DMS53 (cell line): ENCODE results near the gene GPR62.
"Not testable (repeated sequence)": the region's sequence is repeated elsewhere in the genome, so short reads cannot be mapped to it uniquely, and the experiment has no call there.

Experiments used
- DNase-seq: peaks from one replicate; lab custom pipeline; 2025; lab: John Stamatoyannopoulos, UW

Gene GPR62, protein sequence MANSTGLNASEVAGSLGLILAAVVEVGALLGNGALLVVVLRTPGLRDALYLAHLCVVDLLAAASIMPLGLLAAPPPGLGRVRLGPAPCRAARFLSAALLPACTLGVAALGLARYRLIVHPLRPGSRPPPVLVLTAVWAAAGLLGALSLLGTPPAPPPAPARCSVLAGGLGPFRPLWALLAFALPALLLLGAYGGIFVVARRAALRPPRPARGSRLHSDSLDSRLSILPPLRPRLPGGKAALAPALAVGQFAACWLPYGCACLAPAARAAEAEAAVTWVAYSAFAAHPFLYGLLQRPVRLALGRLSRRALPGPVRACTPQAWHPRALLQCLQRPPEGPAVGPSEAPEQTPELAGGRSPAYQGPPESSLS

DNA sequence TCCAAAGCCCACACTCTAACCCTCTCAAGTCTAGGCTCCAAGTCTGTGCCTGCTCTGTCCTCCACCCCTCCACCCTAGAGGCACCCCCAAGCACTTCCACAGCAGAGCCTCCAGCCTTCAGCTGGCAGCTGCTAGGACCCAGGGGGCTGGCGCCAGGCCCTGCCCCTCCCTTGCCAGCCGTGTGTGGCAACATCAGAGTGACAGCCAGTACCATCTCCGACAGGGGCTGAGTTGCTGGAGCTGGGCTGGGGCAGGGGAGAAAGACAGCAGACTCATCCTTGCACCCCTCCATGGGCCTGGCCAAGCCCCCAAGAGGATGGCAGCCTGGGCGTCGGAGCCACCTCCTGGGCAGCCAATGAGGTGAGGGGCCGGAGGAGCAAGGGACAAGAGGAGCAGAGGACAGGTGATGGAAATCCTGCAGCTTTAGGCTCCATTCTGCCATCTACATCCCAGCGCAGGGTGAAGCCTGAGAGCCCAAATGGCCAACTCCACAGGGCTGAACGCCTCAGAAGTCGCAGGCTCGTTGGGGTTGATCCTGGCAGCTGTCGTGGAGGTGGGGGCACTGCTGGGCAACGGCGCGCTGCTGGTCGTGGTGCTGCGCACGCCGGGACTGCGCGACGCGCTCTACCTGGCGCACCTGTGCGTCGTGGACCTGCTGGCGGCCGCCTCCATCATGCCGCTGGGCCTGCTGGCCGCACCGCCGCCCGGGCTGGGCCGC is at the start of gene GPR62:
Gene GPR62 (plus strand): TSS at position 207 of the 718 bp plus-strand sequence. CDS start 272 bp downstream, at position 479.
- DNase-seq, result no peak

DNA sequence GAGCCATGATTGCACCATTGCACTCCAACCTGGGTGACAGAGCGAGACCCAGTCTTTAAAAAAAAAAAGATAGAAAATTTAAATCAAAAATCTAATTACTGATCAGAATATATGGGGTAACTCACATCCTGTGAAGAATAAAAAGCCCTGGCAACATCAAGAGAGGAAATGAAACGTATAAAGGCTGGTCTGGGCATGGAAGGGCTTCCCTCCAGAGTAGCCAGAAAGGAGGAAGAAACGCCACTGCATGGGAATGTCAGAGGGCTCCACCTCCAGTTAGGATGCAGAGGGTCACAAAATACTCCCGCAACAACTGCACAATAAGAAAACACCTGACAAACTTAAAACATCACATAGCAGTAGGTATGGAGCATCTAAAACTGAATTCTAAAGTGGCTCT is 47.2 kb upstream of the GPR62 start:
- DNase-seq, result no peak

DNA sequence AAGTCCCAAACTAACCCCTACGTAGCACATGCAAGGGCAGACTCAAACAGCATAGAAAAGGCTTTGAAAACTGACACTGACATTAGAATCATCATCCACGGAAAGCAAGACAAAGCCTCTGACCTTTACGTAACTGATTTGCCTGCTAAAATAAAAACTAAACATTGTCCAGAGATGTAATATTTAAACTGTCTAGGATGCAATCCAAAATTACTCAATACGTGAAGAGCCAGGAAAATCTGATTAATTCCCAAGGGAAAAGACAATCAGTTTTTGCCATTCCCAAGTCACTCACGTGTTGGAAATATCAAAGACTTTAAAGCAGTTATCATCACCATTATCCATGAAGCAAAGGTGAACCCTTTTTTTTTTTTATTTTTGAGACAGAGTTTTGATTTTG is 38.8 kb upstream of the GPR62 start:
- DNase-seq, result no peak

DNA sequence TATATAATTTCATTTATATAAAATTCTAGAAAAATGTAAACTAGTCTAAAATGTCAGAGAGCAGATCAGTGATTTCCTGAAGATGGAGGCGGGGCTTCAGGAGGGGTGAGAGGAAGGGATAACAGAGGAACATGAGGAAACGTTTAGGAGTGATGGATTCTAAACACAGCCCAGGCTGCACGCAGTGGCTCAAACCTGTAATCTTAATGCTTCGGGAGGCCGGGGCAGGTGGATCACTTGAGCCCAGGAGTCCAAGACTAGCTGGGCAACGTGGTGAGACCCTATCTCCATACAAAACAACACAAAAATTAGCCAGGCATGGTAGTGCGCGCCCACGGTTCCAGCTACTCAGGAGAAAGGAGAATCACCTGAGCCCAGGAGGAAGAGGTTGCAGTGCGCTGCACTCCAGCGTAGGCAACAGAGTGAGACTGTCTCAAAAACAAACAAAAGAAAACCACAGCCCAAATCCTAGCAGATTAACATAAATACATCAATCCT is 34.1 kb upstream of the GPR62 start:
- DNase-seq, result no peak

DNA sequence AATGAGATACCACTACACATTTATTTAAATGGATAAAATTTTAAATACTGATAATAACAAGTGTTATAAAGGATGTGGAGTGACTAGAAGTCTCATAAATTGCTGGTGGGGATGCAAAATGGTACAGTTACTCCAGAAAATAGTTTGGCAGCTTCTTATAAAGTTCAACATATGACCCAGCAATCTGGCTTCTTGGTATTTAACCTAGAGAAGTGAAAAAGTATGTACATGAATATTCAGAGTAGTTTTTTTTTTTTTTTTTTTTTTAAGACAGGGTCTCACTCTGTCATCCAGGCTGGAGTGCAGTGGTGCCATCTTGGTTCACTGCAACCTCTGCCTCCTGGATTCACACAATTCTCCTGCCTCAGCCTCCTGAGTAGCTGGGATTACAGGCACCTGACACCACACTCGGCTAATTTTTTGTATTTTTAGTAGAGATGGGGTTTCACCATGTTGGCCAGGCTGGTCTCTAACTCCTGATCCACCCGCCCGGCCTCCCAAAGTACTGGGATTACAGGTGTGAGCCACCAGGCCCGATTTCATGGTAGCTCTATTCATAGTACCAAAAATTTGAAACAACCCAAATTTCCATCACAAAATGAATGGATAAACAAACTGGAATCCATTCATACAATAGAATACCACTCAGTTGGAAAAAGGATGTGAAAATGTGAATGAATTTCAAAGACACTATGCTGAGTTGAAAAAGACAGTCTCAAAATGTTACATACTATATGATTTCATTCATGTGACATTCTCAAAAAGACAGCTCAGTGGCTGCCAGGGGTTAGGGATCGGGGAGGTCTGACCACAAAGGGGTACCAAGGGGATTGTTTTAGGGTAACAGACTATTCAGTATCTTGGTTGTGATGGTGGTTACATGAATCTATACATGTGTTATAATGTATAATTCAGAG is 27.9 kb upstream of the GPR62 start:
- DNase-seq, result no peak

DNA sequence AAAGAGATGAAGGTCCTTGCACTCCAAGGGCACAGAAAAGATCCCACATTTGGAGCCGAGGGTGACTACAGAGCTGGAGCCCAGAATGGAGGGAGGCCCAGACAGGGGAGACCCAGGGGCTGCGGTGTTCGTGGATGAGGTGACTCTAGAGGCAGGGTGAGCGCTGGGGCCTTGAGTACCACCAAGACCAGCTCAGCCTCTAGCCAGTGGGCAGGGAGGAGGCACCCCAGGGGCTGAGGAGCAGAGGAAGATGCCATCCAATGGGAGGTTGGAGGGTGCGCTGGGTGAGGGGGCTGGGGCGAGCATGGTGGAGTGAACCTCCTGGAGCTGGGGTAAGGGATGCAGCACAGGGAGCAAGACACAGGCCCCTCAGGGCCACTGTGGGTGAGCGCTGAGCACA is 26.7 kb upstream of the GPR62 start:
- no peak for DNase-seq

DNA sequence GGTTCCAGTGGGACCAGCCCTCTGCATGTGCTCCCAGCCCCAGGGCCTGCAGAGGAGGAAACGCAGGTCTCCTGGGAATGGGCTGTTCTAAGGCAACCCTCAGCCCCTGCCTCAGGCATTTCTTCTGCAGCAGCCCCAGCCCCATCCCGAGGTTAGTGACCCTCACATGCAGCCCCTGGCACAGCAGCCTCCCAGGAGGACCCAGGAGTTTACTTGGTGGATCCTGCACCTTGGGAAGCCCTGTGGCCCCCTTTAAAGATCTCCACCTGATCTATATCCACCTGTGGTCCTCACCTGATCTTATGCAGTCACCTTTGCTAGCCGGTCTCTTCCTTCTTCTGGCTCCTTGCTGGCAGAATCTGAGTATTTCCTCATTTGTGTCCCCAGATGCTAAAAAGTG is 26.2 kb upstream of the GPR62 start:
- DNase-seq, result not testable (repeated sequence)

DNA sequence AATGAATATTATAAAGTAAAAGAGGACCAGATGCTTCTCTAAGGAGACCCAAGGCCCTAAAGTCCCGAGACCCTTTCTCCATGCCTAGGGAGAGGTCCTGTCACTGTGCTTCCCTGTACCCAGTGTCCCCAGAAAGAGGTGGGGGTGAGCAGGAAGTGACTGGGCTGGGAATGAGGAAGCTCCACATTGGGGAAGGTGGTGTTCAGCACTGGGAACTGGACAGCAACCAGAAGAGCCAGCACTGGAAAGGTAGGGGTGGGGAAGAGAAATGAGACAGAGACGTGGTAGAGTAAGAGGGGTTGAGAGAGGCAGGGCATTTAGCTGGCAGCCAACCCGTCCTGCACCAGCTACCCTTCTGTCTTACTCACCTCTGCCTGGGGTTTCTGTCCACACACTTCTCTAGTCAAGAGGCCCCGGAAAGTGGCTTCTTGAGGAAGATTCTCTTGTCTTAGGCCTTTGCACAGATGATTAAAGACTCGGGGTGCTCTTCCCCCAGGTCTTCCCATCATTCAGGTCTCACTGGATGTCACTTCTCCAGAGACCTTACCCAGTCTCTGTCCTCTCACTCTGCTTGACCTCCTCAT is 25.7 kb upstream of the GPR62 start:
- no peak for DNase-seq

DNA sequence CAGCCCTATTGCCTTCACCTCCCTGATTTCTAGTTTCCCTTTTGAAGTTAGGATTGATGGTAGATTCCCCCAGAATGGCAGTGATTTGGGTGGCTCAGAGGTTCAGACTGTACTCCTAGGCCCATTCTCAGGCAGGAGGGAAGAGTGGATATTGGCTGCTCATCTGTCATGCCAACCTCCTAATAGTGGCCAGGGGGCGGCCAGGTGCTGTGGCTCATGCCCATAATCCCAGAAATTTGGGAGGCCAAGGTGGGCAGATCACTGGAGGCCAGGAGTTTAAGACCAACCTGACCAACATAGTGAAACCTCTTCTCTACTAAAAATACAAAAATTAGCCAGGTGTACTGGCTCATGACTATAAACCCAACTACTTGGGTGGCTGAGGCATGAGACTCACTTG is 24.7 kb upstream of the GPR62 start:
- no peak for DNase-seq

DNA sequence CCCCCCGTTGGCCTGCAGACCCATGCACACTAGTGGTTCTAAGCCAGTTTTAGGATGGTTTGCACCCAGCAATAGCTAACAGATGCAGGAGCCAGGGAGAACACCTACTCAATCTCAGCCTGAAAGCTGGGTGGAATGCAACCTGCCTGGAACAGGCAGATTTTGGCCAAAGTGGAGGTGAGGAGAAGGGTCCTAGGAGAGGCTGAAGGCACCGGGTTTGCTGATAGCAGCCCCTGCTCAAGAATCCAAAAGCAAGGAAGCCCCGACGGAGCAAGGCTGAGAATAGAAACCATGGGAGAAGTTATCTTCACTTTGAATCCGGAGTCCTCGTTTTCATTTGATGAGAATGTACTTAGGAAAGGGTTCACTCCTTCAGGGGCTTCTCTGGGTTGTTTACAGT is 23.4 kb upstream of the GPR62 start:
- no peak for DNase-seq

DNA sequence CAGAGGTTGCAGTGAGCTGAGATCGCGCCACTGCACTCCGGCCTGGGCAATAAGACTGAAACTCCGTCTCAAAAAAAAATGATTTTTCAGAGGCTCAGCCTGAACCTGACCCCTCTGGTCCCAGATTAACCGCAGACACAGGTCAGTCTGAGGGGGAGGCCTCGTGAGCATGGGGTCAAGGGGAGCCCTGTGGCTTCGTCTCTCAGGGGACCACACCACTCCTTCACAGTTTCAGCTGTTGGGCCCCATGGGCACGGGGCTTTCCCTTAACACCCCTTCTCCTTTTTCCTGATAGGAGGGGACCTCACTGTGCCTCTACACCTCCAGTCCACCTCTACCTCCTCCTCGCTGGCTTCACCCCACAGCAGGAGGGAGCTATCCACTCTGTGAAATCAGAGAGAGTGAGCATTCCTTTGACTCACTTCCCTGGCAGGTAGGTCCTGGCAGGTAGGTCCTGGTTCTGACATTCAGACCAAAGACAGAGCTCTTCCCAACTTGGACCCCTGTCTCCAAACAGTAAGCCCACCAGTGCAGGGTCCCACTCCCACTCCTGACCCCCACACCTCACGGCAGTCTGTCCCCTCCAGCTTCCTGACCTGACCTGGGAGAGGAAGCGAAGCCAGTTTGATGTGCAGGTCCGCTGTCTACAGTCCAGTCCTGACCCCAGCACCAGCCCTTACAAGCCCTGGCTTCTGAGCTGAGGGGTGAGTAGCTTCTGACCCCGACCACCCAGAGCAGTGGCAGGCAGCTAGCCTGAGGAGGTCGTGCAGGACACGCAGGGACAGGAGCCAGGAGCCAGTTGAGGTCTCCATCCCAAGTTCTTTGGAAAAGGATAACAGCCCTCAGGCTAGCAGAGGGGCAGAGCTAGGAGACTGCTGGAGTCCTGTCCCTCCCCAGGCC is 22.5 kb upstream of the GPR62 start:
- DNase-seq, result no peak

DNA sequence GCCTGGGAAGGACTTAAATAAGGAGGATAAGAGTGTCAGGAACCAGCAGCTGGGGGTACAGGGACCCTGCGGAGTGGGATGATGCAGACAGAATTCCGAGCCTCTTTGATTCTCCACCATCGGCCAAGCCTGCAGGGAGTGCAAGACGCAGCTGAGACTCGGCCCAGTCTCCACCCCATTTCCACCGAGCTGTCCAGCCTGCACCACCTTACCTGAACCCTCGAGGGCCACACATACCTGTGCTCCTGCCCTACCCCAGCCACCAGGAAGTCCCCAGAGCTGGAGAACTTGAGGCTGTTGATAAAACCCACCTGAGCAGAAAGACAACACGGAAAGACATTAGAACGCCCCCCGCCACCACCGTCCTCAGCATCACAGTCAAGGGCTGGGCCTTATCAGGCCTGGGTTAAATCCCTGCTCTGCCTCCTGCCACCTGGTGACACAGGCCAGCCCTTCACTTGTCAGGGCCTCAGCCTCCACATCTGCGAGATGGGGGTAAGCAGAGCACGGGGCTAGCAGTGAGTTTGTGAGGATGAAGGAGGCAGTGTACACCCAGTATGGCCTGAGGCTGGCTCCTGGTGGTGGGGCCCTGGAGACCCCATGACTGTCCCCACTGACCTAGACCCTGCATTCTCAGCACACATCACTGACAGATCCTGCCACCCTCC is 21.6 kb upstream of the GPR62 start:
- DNase-seq, result no peak

DNA sequence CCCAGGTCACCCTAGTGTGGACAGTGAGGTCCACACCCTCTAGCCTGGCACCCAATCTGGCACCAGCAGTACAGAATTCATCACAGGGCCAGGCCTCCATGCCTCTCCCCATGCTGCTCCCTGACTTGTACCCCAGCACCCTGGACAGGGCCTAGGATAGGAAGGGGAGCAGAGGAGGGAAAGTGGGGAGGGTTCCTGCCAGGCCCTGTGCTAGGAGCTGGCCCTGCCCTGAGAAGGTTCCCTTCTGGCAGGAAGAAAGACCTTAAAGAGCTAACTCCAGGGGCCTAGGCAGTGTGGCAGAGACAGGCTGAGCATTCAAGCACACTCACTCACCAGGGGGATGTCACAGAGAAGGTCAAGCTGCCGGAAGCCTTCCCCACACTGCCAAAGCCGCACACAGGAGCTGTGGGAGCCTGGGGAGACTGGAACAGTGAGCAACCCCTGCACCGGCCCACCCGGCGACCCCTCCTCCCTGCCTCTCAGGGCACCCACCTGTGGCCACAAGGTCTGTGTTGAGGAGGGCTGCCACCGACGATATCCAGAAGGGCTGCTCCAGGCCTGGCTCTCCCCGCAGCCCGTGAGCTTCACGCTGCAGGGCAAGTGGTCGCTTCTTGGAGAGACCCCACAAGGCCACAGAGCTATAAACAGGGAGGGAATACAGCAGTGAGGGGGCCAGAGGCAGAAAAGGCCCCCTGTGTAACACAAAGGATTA is 20.9 kb upstream of the GPR62 start:
- no peak for DNase-seq

DNA sequence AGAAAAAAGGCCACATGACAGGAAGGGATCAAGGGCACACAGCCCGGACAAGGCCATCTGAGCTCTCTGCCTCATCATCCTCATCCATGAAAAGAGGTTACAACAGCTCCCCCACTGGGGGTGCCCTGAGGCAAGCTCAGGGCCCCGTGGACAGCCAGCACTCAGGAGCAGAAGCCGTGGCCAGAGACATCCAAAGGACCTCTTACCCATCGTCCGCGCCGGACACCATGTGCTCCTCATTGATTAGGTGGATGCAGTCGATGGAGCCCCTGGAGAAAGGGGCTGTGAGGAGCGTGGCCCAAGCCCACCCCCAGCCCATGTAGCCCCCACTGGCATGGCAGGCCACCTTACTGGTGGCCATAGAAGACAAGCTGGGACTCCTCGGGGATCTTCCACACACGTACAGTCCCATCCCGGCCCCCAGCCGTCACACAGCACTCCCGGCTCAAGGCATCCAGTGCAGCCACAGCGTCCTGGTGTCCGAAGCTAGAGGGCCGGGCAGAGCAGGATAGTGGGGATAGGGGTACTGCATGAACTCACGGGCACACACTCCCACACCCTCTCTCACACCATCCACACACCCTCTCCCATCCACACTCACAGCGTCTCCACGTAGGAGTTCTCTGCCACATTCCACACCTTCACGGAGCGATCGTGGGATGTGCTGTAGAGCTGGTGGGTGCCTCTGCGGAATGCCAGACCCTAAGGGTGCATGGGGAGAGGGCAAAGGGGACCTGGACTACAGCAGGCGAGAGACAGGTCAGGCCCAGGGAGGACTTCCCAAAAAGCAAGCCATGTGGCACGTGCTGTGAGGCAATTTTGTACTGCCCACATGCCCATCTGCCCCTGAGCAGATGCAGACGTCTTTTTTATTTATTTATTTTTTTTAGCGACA is 19.9 kb upstream of the GPR62 start:
- DNase-seq, result no peak

DNA sequence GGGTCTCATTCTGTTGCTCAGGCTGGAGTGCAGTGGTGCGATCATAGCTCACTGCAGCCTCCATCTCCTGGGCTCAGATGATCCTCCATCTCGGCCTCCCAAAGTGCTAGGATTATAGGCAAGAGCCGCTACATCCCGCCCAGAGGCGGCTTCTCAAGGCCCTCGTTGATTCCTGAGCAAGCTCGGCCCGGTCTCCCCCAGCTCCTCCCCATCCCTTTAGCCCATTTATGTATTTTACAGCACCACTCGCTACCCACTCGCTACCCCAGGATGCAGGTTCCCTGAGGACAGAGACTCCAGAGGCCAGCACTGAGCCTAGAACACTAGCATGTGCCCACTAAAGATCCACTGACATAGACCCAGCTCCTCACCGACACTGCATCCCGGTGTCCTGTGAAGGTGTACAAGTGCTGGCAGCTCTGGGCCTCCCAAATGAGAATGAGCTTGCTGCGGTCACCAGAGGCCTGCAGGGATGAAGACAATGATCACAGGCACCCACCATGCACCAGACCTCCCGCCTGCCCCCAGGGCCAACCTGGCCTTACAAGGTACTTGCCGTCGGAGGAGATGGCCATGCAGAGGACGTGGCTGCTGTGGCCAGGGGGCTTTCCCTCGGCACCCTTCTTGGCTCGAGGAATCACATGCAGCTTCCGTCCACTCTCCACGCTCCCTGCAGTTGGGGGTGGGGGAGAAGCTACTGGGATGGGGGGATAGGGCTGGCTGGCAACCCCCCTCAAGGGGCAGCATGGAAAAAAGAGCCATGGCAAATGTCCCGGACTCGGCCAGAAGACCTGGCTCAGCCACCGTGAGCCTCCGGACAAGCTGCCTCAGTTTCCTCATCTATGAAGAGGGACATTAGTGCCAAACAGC is 19.1 kb upstream of the GPR62 start:
- DNase-seq, result no peak

DNA sequence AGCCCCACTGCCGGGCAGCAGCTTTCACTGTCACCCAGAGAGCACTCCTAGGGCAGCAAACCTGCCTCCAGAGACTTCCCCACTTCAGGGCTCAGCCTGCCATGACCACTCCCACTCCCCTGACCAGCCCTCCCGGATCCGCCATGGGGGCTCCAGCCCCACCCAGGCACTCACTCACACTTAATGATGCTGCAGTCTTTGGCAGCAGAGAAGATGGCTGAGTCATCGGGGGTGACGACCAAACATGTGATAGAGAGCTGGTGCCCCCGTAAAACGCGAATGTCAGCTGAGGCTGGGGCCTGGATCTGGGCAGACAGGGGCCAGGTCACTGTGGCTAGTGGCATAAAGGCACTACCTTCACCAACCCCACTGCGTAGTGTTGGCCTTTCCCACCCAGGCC is 18.2 kb upstream of the GPR62 start:
- no peak for DNase-seq

DNA sequence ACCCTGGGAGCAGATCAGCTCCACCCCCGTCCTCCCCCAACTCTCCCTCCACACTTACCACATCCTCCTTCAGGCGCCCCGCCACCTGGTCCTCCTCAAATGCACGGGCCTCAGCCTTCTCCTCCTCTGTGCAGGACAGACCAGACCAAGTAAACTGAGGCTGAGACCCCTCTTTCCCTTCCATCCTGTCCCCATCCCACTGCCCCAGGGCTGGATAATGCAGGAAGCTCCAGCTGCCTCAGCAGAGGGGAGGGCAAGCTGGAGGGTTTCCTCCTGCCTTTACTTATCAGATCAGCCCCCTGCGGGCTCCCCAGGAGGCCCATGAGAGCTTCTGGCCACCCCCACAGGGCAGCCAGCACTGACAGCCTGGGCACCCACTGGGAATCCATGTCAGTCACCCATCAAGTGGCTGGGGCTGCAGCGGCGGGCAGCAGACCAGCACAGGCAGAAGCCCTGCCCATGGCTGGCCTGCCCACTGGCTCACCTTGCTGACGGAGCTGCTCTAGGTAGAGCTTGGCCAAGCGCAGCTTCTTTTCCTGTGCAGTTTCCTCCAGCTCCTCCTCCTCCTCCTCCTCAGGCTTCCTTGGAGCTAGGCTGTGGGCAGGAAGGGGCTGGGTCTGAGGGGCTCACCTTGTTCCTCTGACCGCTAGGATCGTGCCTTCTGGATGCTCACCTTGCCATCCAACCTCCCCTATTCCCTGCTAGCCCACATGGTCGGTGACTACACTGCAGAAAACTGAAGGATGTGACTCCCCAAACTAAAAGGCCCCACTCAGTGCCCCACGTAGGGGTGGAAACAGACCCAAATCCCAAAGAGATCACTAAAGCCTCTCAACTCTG is 17.4 kb upstream of the GPR62 start:
- DNase-seq, result no peak
